H9 (cell line): Measurements from ENCODE around the gene REXO4. TPM values are rescaled to one million over a fixed set of nuclear protein-coding genes. Genes with fewer than 3 reads are reported as not detected.

ENCODE experiments used
- DNase-seq: peaks from one replicate; pipeline ENCODE4 v3.0.0-alpha.2; 2017
- H2AFZ ChIP-seq: one replicate; pipeline ENCODE4 v1.6.1; 2013; ENCODE audit warnings: mild to moderate bottlenecking, low read length, control low read depth, moderate library complexity
- H2AK5ac ChIP-seq: 2 replicates; pipeline ENCODE4 v1.6.1; 2013; ENCODE audit warnings: low read length, control low read depth, mixed read lengths; ENCODE audit not compliant: insufficient read length
- H2BK120ac ChIP-seq: one replicate; pipeline ENCODE4 v1.6.1; 2013; ENCODE audit warnings: low read depth, mild to moderate bottlenecking, low read length, control low read depth, inconsistent platforms; ENCODE audit not compliant: poor library complexity, severe bottlenecking
- H2BK12ac ChIP-seq: 2 replicates; pipeline ENCODE4 v1.6.1; 2013; ENCODE audit warnings: low read length, control low read depth, mixed read lengths, low read depth; ENCODE audit not compliant: insufficient read length
- H2BK15ac ChIP-seq: 2 replicates; pipeline ENCODE4 v1.6.1; 2013; ENCODE audit warnings: low read depth, low read length, control low read depth
- H2BK20ac ChIP-seq: one replicate; pipeline ENCODE4 v1.6.1; 2013; ENCODE audit warnings: low read depth, mild to moderate bottlenecking, low read length, control low read depth, inconsistent platforms; ENCODE audit not compliant: poor library complexity, severe bottlenecking
- H2BK5ac ChIP-seq: 2 replicates; pipeline ENCODE4 v1.6.1; 2013; ENCODE audit warnings: low read length, control low read depth, mixed read lengths; ENCODE audit not compliant: insufficient read length
- H3K14ac ChIP-seq: 2 replicates; pipeline ENCODE4 v1.6.1; 2013; ENCODE audit warnings: low read length, control low read depth; ENCODE audit not compliant: insufficient read depth
- H3K18ac ChIP-seq: 2 replicates; pipeline ENCODE4 v1.6.1; 2013; ENCODE audit warnings: low read depth, mild to moderate bottlenecking, mixed read lengths, low read length, control low read depth; ENCODE audit not compliant: insufficient read length
- H3K23ac ChIP-seq: 2 replicates; pipeline ENCODE4 v1.6.1; 2013; ENCODE audit warnings: low read length, control low read depth, mixed read lengths, low read depth; ENCODE audit not compliant: insufficient read length
- H3K23me2 ChIP-seq: 2 replicates; pipeline ENCODE4 v1.6.1; 2013; ENCODE audit warnings: low read depth, mild to moderate bottlenecking, mixed read lengths, low read length, control low read depth; ENCODE audit not compliant: insufficient read length, poor library complexity, severe bottlenecking
- H3K27ac ChIP-seq: 2 replicates; pipeline ENCODE4 v1.5.1; 2013; ENCODE audit warnings: low read length, control low read depth, mixed read lengths, low read depth; ENCODE audit not compliant: insufficient read length
- H3K27me3 ChIP-seq: 2 replicates; pipeline ENCODE4 v1.6.1; 2013; ENCODE audit warnings: low read length, control low read depth, inconsistent platforms; ENCODE audit not compliant: insufficient read depth
- H3K4ac ChIP-seq: 2 replicates; pipeline ENCODE4 v1.6.1; 2013; ENCODE audit warnings: low read depth, mild to moderate bottlenecking, control low read depth, inconsistent platforms, low read length, moderate library complexity
- H3K4me1 ChIP-seq: 2 replicates; pipeline ENCODE4 v1.6.1; 2013; ENCODE audit warnings: low read length, control low read depth, inconsistent platforms; ENCODE audit not compliant: insufficient read depth
- H3K4me2 ChIP-seq: 2 replicates; pipeline ENCODE4 v1.6.1; 2013; ENCODE audit warnings: low read length, control low read depth, mixed read lengths; ENCODE audit not compliant: insufficient read length, insufficient read depth
- H3K56ac ChIP-seq: 2 replicates; pipeline ENCODE4 v1.6.1; 2013; ENCODE audit warnings: low read depth, mild to moderate bottlenecking, mixed read lengths, low read length, control low read depth; ENCODE audit not compliant: insufficient read length
- H3K79me1 ChIP-seq: 2 replicates; pipeline ENCODE4 v1.6.1; 2013; ENCODE audit warnings: low read depth, mild to moderate bottlenecking, moderate library complexity, low read length, control low read depth, inconsistent platforms; ENCODE audit not compliant: insufficient read depth, poor library complexity, severe bottlenecking
- H3K79me2 ChIP-seq: 2 replicates; pipeline ENCODE4 v1.6.1; 2013; ENCODE audit warnings: low read length, control low read depth, inconsistent platforms; ENCODE audit not compliant: insufficient read depth
- H3K9ac ChIP-seq: 2 replicates; pipeline ENCODE4 v1.6.1; 2013; ENCODE audit warnings: low read length, control low read depth, mixed read lengths; ENCODE audit not compliant: insufficient read length; ENCODE audit errors: extremely low read depth
- H3K9me3 ChIP-seq: one replicate; pipeline ENCODE4 v1.6.1; 2013; ENCODE audit warnings: low read depth, low read length, inconsistent platforms; ENCODE audit not compliant: control insufficient read depth
- H3T11ph ChIP-seq: one replicate; pipeline ENCODE4 v1.6.1; 2013; ENCODE audit warnings: mild to moderate bottlenecking, low read length, control low read depth, inconsistent platforms
- H4K20me1 ChIP-seq: one replicate; pipeline ENCODE4 v1.6.1; 2013; ENCODE audit not compliant: control insufficient read depth, insufficient read length, insufficient read depth
- H4K5ac ChIP-seq: 2 replicates; pipeline ENCODE4 v1.6.1; 2013; ENCODE audit warnings: low read depth, mild to moderate bottlenecking, mixed read lengths, low read length, control low read depth; ENCODE audit not compliant: insufficient read length
- H4K8ac ChIP-seq: replicated peaks from 2 replicates; pipeline ENCODE4 v1.6.1; 2013; ENCODE audit warnings: low read length, control low read depth, mixed read lengths, low read depth; ENCODE audit not compliant: insufficient read length
- H4K91ac ChIP-seq: 2 replicates; pipeline ENCODE4 v1.6.1; 2013; ENCODE audit warnings: low read depth, mild to moderate bottlenecking, moderate library complexity, mixed read lengths, low read length, control low read depth; ENCODE audit not compliant: insufficient read length
- H3K27ac Mint-ChIP-seq, 3 experiments: 2 replicates in 2 of 3; 3 replicates in 1 of 3; pipeline ENCODE4 v1.8.0; 2020 to 2021; ENCODE audit warnings: mixed read lengths in 3 of 3, mild to moderate bottlenecking in 1 of 3, moderate library complexity in 1 of 3
- H3K27me3 Mint-ChIP-seq: 2 replicates; pipeline ENCODE4 v1.8.0; 2021; ENCODE audit warnings: low read depth, mild to moderate bottlenecking, moderate library complexity, mixed read lengths
- H3K36me3 Mint-ChIP-seq, 3 experiments: 2 replicates in 2 of 3; 3 replicates in 1 of 3; pipeline ENCODE4 v1.8.0; 2020 to 2021; ENCODE audit warnings: low read depth in 3 of 3, mixed read lengths in 3 of 3; ENCODE audit not compliant: insufficient read depth in 1 of 3
- H3K4me1 Mint-ChIP-seq, 2 experiments: 2 replicates each; pipeline ENCODE4 v1.8.0; 2020; ENCODE audit warnings: mixed read lengths in 2 of 2
- H3K4me3 Mint-ChIP-seq, 2 experiments: 2 replicates in 1 of 2; 3 replicates in 1 of 2; pipeline ENCODE4 v1.8.0; 2020 to 2021; ENCODE audit warnings: mild to moderate bottlenecking in 2 of 2, mixed read lengths in 2 of 2, moderate library complexity in 1 of 2
- H3K9me3 Mint-ChIP-seq, 2 experiments: 2 replicates in 1 of 2; 3 replicates in 1 of 2; pipeline ENCODE4 v1.8.0; 2020; ENCODE audit warnings: mild to moderate bottlenecking in 2 of 2, mixed read lengths in 2 of 2, moderate library complexity in 1 of 2
- CTCF ChIP-seq: fragments of 200-600 bp; sonication (generic); conservative IDR thresholded peaks from 3 replicates; pipeline ENCODE4 v1.8.0; 2021; ENCODE audit warnings: antibody characterized with exemption, mild to moderate bottlenecking
- WGBS: extraction: QIAGEN DNeasy Blood & Tissue Kit; methylation state at CpG from one replicate; pipeline ENCODE4 v1.1.7; 2013; ENCODE audit warnings: missing lambda C conversion rate, low lambda C conversion rate, mixed read lengths; ENCODE audit not compliant: insufficient read length; ENCODE audit errors: extremely low coverage; 5-methylcytosine and 5-hydroxymethylcytosine counted together
- total RNA-seq: library from RNA; stranded (reverse); gene quantifications from 2 replicates; pipeline ENCODE4 v1.2.1, GENCODE V29; 2021

The REXO4 gene
- total RNA-seq, 1 experiment from 2014 or later: 35.2 TPM

DNA sequence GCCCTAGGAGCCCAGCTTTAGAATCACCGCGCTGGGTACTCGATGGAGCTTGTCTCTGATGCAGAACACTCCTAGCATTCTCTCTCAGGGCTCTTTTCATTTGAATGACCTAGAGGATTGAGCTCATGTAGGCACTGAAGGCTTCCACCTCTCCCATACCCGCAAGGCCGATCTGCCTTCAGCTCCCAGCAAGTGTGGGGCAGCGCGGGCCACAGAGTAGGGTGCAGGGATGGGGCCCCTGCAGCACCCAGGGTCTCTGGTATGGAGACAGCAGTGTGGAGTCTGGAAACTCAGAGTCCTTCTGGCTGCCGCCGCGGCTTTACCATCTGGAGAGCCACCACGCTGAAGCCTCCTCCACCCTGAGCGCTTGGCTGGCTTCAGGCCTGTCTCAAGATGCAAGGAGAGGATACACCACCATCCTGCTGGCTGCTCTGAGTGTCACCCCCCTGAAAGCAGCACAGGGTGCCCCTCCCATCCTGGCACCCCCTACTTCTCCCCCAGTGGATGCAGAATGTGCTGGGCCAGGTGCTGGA, 28.7 kb downstream of the REXO4 start:
- Histone ChIP-seq H3K79me2 (no peaks in the 10 kb centered on the region), H3K4ac (no peak overlapping the region), H2AK5ac (no peak overlapping the region), H3K4me1 (no peaks in the 10 kb centered on the region), H3K23ac (no peak overlapping the region), H3K79me1 (no peaks in the 10 kb centered on the region), H3K9ac (no peak overlapping the region), H4K91ac (no peak overlapping the region), H2BK12ac (no peak overlapping the region), H2BK20ac (no peak overlapping the region), H2BK15ac (no peak overlapping the region), H3K27me3 (no peaks in the 10 kb centered on the region), H4K5ac (no peak overlapping the region), H2AFZ (no peak overlapping the region), H2BK5ac (no peak overlapping the region), H3K9me3 (no peaks in the 10 kb centered on the region), H3K56ac (no peak overlapping the region), H3T11ph (no peak overlapping the region), H4K8ac (no peak overlapping the region), H3K4me2 (no peak overlapping the region), H3K14ac (no peak overlapping the region), H4K20me1 (no peaks in the 10 kb centered on the region), H3K18ac (no peak overlapping the region), H3K23me2 (no peaks in the 10 kb centered on the region), H3K27ac (no peak overlapping the region), H2BK120ac (no peak overlapping the region)
- H3K9me3 Mint-ChIP-seq: peaks cover 15% of the 10 kb centered on the region in 2 experiments
- TF ChIP-seq CTCF: no peak
- no peak overlapping the region for H3K4me3 Mint-ChIP-seq
- no peak overlapping the region for H3K27ac Mint-ChIP-seq
- H3K36me3 Mint-ChIP-seq: peaks cover 0 to 1% (median 0%) of the 10 kb centered on the region in 3 experiments; a peak in 1 of 7 replicates
- no peaks in the 10 kb centered on the region for H3K4me1 Mint-ChIP-seq
- no peak for DNase-seq
- no CpG with 5 or more reads among the region's 12 CpGs for WGBS
- H3K27me3 Mint-ChIP-seq: peaks cover 26% of the 10 kb centered on the region
